Small intestine (tissue), 7 donors: ENCODE data around the gene TOPORS. TPM values are rescaled to one million over a fixed set of nuclear protein-coding genes. Genes with fewer than 3 reads are reported as not detected.
A peak's percentile ranks its signal among the peaks of the same experiment; 100 is the strongest.
"Not testable (repeated sequence)": the region's sequence is repeated elsewhere in the genome, so short reads cannot be mapped to it uniquely, and the experiment has no call there.

ENCODE experiments used
- DNase-seq, 2 donors: peaks; one replicate each; pipeline versions ENCODE4 v3.0.0 to v3.0.0-alpha.2; 2013
- FAIRE-seq: peaks from 2 replicates; lab custom pipeline; 2012; peaks lifted over from hg19 to GRCh38; lab: Jason Lieb, UNC
- H3K27ac ChIP-seq, 3 donors: one replicate each; pipeline ENCODE4 v1.5.1; 2013; ENCODE audit warnings: low read length in 2 of 3, mild to moderate bottlenecking in 2 of 3, control low read depth in 1 of 3, inconsistent platforms in 1 of 3, low read depth in 1 of 3, moderate library complexity in 1 of 3
- H3K27me3 ChIP-seq, 3 donors: one replicate each; pipeline ENCODE4 v1.6.1; 2013; ENCODE audit warnings: low read length in 3 of 3, inconsistent platforms in 1 of 3; ENCODE audit not compliant: control insufficient read depth in 3 of 3, insufficient read depth in 3 of 3
- H3K36me3 ChIP-seq, 3 donors: one replicate each; pipeline ENCODE4 v1.6.1; 2013; ENCODE audit warnings: low read length in 3 of 3, inconsistent platforms in 1 of 3, low read depth in 1 of 3, mild to moderate bottlenecking in 1 of 3, moderate library complexity in 1 of 3; ENCODE audit not compliant: control insufficient read depth in 3 of 3, insufficient read depth in 2 of 3
- H3K4me1 ChIP-seq, 3 donors: one replicate each; pipeline ENCODE4 v1.6.1; 2013; ENCODE audit warnings: low read length in 2 of 3, inconsistent platforms in 1 of 3, low read depth in 1 of 3, mild to moderate bottlenecking in 1 of 3, moderate library complexity in 1 of 3; ENCODE audit not compliant: control insufficient read depth in 3 of 3, insufficient read depth in 2 of 3
- H3K4me3 ChIP-seq, 3 donors: one replicate each; pipeline ENCODE4 v1.5.1; 2013; ENCODE audit warnings: low read length in 3 of 3, control low read depth in 1 of 3, inconsistent platforms in 1 of 3, low read depth in 1 of 3, mild to moderate bottlenecking in 1 of 3, moderate library complexity in 1 of 3
- H3K9me3 ChIP-seq, 2 donors: one replicate each; pipeline ENCODE4 v1.6.1; 2013; ENCODE audit warnings: low read depth in 1 of 2, low read length in 1 of 2; ENCODE audit not compliant: control insufficient read depth in 2 of 2, insufficient read depth in 1 of 2
- WGBS, 3 donors: extraction: QIAGEN DNeasy Blood & Tissue Kit; methylation state at CpG; one replicate each; pipeline ENCODE4 v1.1.7; 2013; 5-methylcytosine and 5-hydroxymethylcytosine counted together
- polyA plus RNA-seq, 4 donors: library from polyadenylated mRNA; stranded (reverse) in 3 of 4; unstranded in 1 of 4; fragments of 200-250 nt in 3 of 4; fragments of 120-200 nt in 1 of 4; gene quantifications; one replicate each; pipeline versions ENCODE4 v1.2.1 to v1.2.3, GENCODE V29; 2013
- donor health status: healthy with polysubstance abuse.
- donor health status: control.
- donor health status: control.
- donor health status: Bipolar disorder and iron deficiency.
- donor health status: healthy.

Gene TOPORS
- polyA plus RNA-seq, 4 donors: 6.2 to 20.4 (median 7.1) TPM

- no peak for DNase-seq
- Histone ChIP-seq H3K36me3 (peaks cover 0 to 5% (median 0%) of the 10 kb centered on the region in 3 donors), H3K27ac (no peak overlapping the region), H3K9me3 (peaks cover 0 to 2% of the 10 kb centered on the region in 2 donors), H3K27me3 (no peaks in the 10 kb centered on the region), H3K4me3 (no peak overlapping the region), H3K4me1 (no peaks in the 10 kb centered on the region)
- no peak for FAIRE-seq
- 95 to 97% (median 96%) methylated on average over 6 of the region's 6 CpGs for WGBS, 3 donors
Measured at GRCh38 chr9:32533336-32533735, 19.1 kb downstream of the TOPORS start.

- WGBS, 3 donors: 11 to 21% (median 17%) methylated on average over 2 of the region's 2 CpGs
- DNase-seq (no peak), FAIRE-seq (no peak)
- H3K27ac ChIP-seq: peak overlapping the region; percentile 64 to 88 (median 83)
- peak overlapping the region in 2 of 3 donors; percentile 54 to 61 for H3K4me3 ChIP-seq
- no peaks in the 10 kb centered on the region for H3K27me3 ChIP-seq
- H3K36me3 ChIP-seq: peaks cover 0 to 3% (median 0%) of the 10 kb centered on the region in 3 donors
- peaks cover 0 to 2% of the 10 kb centered on the region in 2 donors for H3K9me3 ChIP-seq
- H3K4me1 ChIP-seq: peaks cover 8 to 12% (median 10%) of the 10 kb centered on the region in 3 donors
Measured at GRCh38 chr9:32526707-32527048, 25.7 kb downstream of the TOPORS start.

- Histone ChIP-seq H3K27me3 (no peaks in the 10 kb centered on the region), H3K36me3 (peaks cover 0 to 3% (median 0%) of the 10 kb centered on the region in 3 donors), H3K27ac (peak within 1 kb of the TSS; percentile 64 to 88 (median 83)), H3K4me1 (peaks cover 8 to 12% (median 10%) of the 10 kb centered on the region in 3 donors), H3K9me3 (no peaks in the 10 kb centered on the region), H3K4me3 (peak within 1 kb of the TSS; percentile 54 to 71 (median 61))
- DNase-seq (peak; percentile 93 to 96), FAIRE-seq (no peak)
- WGBS, 3 donors: 0% methylated on average over 37 of the region's 37 CpGs
Measured at GRCh38 chr9:32526041-32526706, 26.2 kb downstream of the TOPORS start, which contains the start of gene RIGI. TSS of gene RIGI (minus strand) at chr9:32526196. CDS start at chr9:32526166, 30 bp downstream.

- H3K4me1 ChIP-seq: peaks cover 8 to 12% (median 10%) of the 10 kb centered on the region in 3 donors
- DNase-seq (no peak), FAIRE-seq (no peak)
- peak overlapping the region; percentile 54 to 71 (median 61) for H3K4me3 ChIP-seq
- no peaks in the 10 kb centered on the region for H3K27me3 ChIP-seq
- 0 to 1% (median 0%) methylated on average over 4 of the region's 4 CpGs for WGBS, 3 donors
- no peaks in the 10 kb centered on the region for H3K9me3 ChIP-seq
- peak overlapping the region; percentile 64 to 88 (median 83) for H3K27ac ChIP-seq
- H3K36me3 ChIP-seq: peaks cover 0 to 3% (median 0%) of the 10 kb centered on the region in 3 donors
Measured at GRCh38 chr9:32525709-32526030, 26.7 kb downstream of the TOPORS start.

GRCh38 chr9:32524892-32525708, 27.3 kb downstream of the TOPORS start:
- FAIRE-seq (no peak), DNase-seq (peak; percentile 66 to 79)
- H3K4me3 ChIP-seq: peak overlapping the region; percentile 54 to 71 (median 61)
- H3K27me3 ChIP-seq: no peaks in the 10 kb centered on the region
- WGBS, 3 donors: 12 to 21% (median 14%) methylated on average over 22 of the region's 22 CpGs
- peaks cover 10 to 12% (median 10%) of the 10 kb centered on the region in 3 donors for H3K4me1 ChIP-seq
- peak overlapping the region; percentile 64 to 88 (median 83) for H3K27ac ChIP-seq
- H3K36me3 ChIP-seq: peaks cover 0 to 3% (median 0%) of the 10 kb centered on the region in 3 donors
- no peaks in the 10 kb centered on the region for H3K9me3 ChIP-seq

GRCh38 chr9:32524558-32524891, 27.9 kb downstream of the TOPORS start:
- H3K4me1 ChIP-seq: peaks cover 10 to 12% (median 10%) of the 10 kb centered on the region in 3 donors
- H3K36me3 ChIP-seq, FAIRE-seq, H3K9me3 ChIP-seq, H3K27me3 ChIP-seq, DNase-seq: not testable (repeated sequence)
- H3K27ac ChIP-seq: peak overlapping the region in 1 of 3 donors; percentile 88
- 84 to 88% (median 88%) methylated on average over 11 of the region's 11 CpGs for WGBS, 3 donors
- H3K4me3 ChIP-seq: peak overlapping the region in 2 of 3 donors; percentile 54 to 61

- H3K27ac ChIP-seq: no peak overlapping the region
- H3K27me3 ChIP-seq: no peaks in the 10 kb centered on the region
- H3K9me3 ChIP-seq: peaks cover 0 to under 1% of the 10 kb centered on the region in 2 donors
- H3K4me3 ChIP-seq: no peak overlapping the region
- peaks cover 10 to 12% (median 10%) of the 10 kb centered on the region in 3 donors for H3K4me1 ChIP-seq
- FAIRE-seq (no peak), DNase-seq (peak in 1 of 2 donors; percentile 6)
- H3K36me3 ChIP-seq: peaks cover 0 to 3% (median 0%) of the 10 kb centered on the region in 3 donors
- WGBS, 3 donors: 28 to 64% (median 40%) methylated on average over 1 of the region's 1 CpG
Measured at GRCh38 chr9:32523910-32524309, 28.5 kb downstream of the TOPORS start.

GRCh38 chr9:32518276-32518675, 34.1 kb downstream of the TOPORS start:
- Histone ChIP-seq H3K4me3 (no peak overlapping the region), H3K9me3 (peaks cover 0 to 4% of the 10 kb centered on the region in 2 donors), H3K4me1 (peaks cover 0 to 5% (median under 1%) of the 10 kb centered on the region in 3 donors), H3K27ac (no peak overlapping the region), H3K27me3 (no peaks in the 10 kb centered on the region), H3K36me3 (peaks cover 0 to 3% (median 2%) of the 10 kb centered on the region in 3 donors)
- FAIRE-seq (peak; percentile 57), DNase-seq (no peak)
- 97 to 100% (median 98%) methylated on average over 1 of the region's 1 CpG for WGBS, 3 donors
